Parathyroid adenoma (tissue), 2 donors: Measurements from ENCODE around the gene MYEOV.

ENCODE experiments used
- H2AFZ ChIP-seq: fragments of 300-600 bp; sonication (generic); one replicate; pipeline ENCODE4 v1.7.0; 2017; ENCODE audit warnings: antibody characterized with exemption, mild to moderate bottlenecking
- H3K27ac ChIP-seq: fragments of 300-600 bp; sonication (generic); one replicate; pipeline ENCODE4 v1.7.0; 2017
- H3K27me3 ChIP-seq: fragments of 300-600 bp; sonication (generic); one replicate; pipeline ENCODE4 v1.7.0; 2017; ENCODE audit warnings: low read length; ENCODE audit not compliant: control insufficient read depth, insufficient read depth
- H3K36me3 ChIP-seq: fragments of 300-600 bp; sonication (generic); one replicate; pipeline ENCODE4 v1.7.0; 2017; ENCODE audit warnings: low read length; ENCODE audit not compliant: control insufficient read depth, insufficient read depth
- H3K4me1 ChIP-seq: fragments of 300-600 bp; sonication (generic); one replicate; pipeline ENCODE4 v1.7.0; 2017; ENCODE audit warnings: control low read depth
- H3K4me2 ChIP-seq: fragments of 300-600 bp; sonication (generic); one replicate; pipeline ENCODE4 v1.7.0; 2017; ENCODE audit warnings: low read length
- H3K4me3 ChIP-seq: fragments of 300-600 bp; sonication (generic); one replicate; pipeline ENCODE4 v1.7.0; 2017; ENCODE audit warnings: low read depth, low read length
- H3K79me2 ChIP-seq: fragments of 300-600 bp; sonication (generic); one replicate; pipeline ENCODE4 v1.7.0; 2017; ENCODE audit warnings: control low read depth
- H3K9ac ChIP-seq: fragments of 300-600 bp; sonication (generic); one replicate; pipeline ENCODE4 v1.7.0; 2017; ENCODE audit warnings: mild to moderate bottlenecking
- H3K9me3 ChIP-seq: fragments of 300-600 bp; sonication (generic); one replicate; pipeline ENCODE4 v1.7.0; 2017; ENCODE audit warnings: low read length; ENCODE audit not compliant: control insufficient read depth
- CTCF ChIP-seq: fragments of 300-600 bp; sonication (generic); IDR thresholded peaks from one replicate; pipeline ENCODE4 v1.7.0; 2017; ENCODE audit warnings: antibody characterized with exemption, mild to moderate bottlenecking
- donor health status: primary hyperparathyroidism.

MYEOV gene

DNA sequence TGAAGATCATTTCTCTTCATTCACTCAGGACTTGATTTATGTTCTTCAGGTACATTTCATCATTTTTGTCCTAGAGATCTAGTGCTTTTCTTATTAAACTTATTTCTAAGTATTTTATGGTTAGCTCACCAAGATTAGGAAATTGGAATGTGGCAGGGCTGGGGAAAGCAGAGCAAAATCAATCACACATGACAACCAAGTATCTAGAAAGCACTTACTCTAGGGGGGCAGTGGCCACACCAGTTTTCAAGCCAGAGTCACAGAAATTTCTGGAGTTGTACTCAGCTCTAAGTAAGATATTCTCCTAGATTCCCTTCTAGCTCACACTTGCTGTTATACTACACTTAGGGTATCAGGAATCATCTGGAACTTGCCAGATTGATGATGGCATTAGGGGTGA, 33.3 kb upstream of the MYEOV start:
- Histone ChIP-seq H3K36me3 (no peaks in the 10 kb centered on the region), H2AFZ (no peak overlapping the region), H3K79me2 (no peaks in the 10 kb centered on the region), H3K4me3 (no peak overlapping the region), H3K4me1 (no peaks in the 10 kb centered on the region), H3K9me3 (no peaks in the 10 kb centered on the region), H3K27me3 (no peaks in the 10 kb centered on the region), H3K27ac (no peak overlapping the region), H3K9ac (no peak overlapping the region), H3K4me2 (no peak overlapping the region)
- no peak for TF ChIP-seq CTCF

- Histone ChIP-seq H3K9me3 (no peaks in the 10 kb centered on the region), H3K79me2 (no peaks in the 10 kb centered on the region), H3K27me3 (no peaks in the 10 kb centered on the region), H3K36me3 (no peaks in the 10 kb centered on the region), H3K4me3 (no peak overlapping the region), H3K9ac (no peak overlapping the region), H2AFZ (no peak overlapping the region), H3K4me1 (no peaks in the 10 kb centered on the region), H3K27ac (no peak overlapping the region), H3K4me2 (no peak overlapping the region)
- TF ChIP-seq CTCF = no peak
Observed at GRCh38 chr11:69261116-69261515, 32.8 kb upstream of the MYEOV start.

GRCh38 chr11:69262918-69263735, 30.8 kb upstream of the MYEOV start:
- Histone ChIP-seq H3K4me2 (no peak overlapping the region), H3K27ac (no peak overlapping the region), H3K9ac (no peak overlapping the region), H3K4me1 (no peaks in the 10 kb centered on the region), H3K4me3 (no peak overlapping the region), H3K36me3 (no peaks in the 10 kb centered on the region), H2AFZ (no peak overlapping the region), H3K79me2 (no peaks in the 10 kb centered on the region), H3K27me3 (no peaks in the 10 kb centered on the region), H3K9me3 (no peaks in the 10 kb centered on the region)
- TF ChIP-seq CTCF = no peak

DNA sequence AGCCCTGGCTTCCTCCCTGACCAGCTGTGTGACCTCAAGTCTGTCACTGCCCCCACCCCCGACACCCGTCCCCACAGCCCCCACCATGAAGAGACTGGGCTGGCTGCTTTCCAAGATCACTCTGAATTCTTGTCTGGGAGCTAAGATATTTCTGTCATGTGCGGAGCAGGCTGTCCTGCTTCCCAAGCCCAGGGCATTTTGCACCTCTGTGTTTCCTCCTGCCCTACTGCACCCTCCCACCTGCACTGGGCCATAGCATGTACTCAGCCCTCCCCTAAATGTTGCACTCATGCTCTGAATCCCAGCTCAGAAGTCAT, 30.3 kb upstream of the MYEOV start:
- Histone ChIP-seq H3K27me3 (no peaks in the 10 kb centered on the region), H3K4me3 (no peak overlapping the region), H3K9ac (no peak overlapping the region), H3K79me2 (no peaks in the 10 kb centered on the region), H3K4me1 (no peaks in the 10 kb centered on the region), H3K36me3 (no peaks in the 10 kb centered on the region), H2AFZ (no peak overlapping the region), H3K27ac (no peak overlapping the region), H3K4me2 (no peak overlapping the region), H3K9me3 (no peaks in the 10 kb centered on the region)
- no peak for TF ChIP-seq CTCF

DNA sequence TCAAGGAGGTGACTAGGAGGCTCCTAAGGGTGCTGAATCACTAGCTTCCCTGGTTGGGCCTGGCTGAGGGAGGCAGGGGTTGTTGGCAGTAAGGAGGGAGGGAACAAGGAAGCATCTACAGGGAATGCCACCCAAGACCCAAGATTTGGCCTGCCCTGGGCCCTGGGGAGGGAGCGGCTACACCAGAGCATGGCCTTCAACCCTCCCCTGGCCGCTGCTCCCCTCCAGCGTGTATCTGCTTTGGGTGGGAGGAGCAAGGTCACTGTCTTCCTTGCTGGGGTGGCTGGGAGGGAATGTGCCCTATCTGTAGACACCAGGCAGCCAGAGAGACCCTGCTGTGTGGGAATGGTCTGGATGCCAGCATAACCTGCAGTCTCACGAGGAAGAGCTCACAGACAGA, 29.5 kb upstream of the MYEOV start:
- H2AFZ ChIP-seq = no peak overlapping the region
- no peak overlapping the region for H3K27ac ChIP-seq
- no peak overlapping the region for H3K4me3 ChIP-seq
- no peaks in the 10 kb centered on the region for H3K9me3 ChIP-seq
- H3K27me3 ChIP-seq = no peaks in the 10 kb centered on the region
- no peak overlapping the region for H3K4me2 ChIP-seq
- no peaks in the 10 kb centered on the region for H3K36me3 ChIP-seq
- TF ChIP-seq CTCF = no peak
- no peaks in the 10 kb centered on the region for H3K79me2 ChIP-seq
- H3K9ac ChIP-seq = no peak overlapping the region
- H3K4me1 ChIP-seq = no peaks in the 10 kb centered on the region
